OCI-LY3 (cell line): ENCODE measurements around the gene SPOCK1.

Experiments used
- H2AFZ ChIP-seq: fragments of 200-600, 300-600 bp; shearing (Covaris generic); 2 replicates; pipeline ENCODE4 v1.6.0; 2014; ENCODE audit warnings: antibody characterized with exemption, low read depth, low read length
- H3K27ac ChIP-seq: fragments of 200-600, 300-600 bp; sonication (generic); 2 replicates; pipeline ENCODE4 v1.5.1; 2014; ENCODE audit warnings: mild to moderate bottlenecking, low read length, moderate library complexity, mixed read lengths
- H3K27me3 ChIP-seq: fragments of 200-600, 300-600 bp; sonication (generic); 2 replicates; pipeline ENCODE4 v1.6.1; 2014; ENCODE audit warnings: low read depth, low read length, mixed read lengths
- H3K36me3 ChIP-seq: fragments of 200-600, 300-600 bp; sonication (generic); replicated peaks from 2 replicates; pipeline ENCODE3; 2014; ENCODE audit warnings: low read depth, low read length, mixed read lengths
- H3K4me1 ChIP-seq: fragments of 300-600, 200-600 bp; sonication (generic); 2 replicates; pipeline ENCODE4 v1.6.1; 2014; ENCODE audit warnings: low read length, mixed read lengths
- H3K4me2 ChIP-seq: fragments of 200-600, 300-600 bp; sonication (generic); 2 replicates; pipeline ENCODE4 v1.6.1; 2014; ENCODE audit warnings: low read length, mixed read lengths
- H3K4me3 ChIP-seq: fragments of 300-600, 200-600 bp; sonication (generic); 2 replicates; pipeline ENCODE4 v1.5.1; 2014; ENCODE audit warnings: antibody characterized with exemption, mild to moderate bottlenecking, low read length, moderate library complexity
- H3K79me2 ChIP-seq: fragments of 300-600, 200-600 bp; shearing (Covaris generic); 2 replicates; pipeline ENCODE4 v1.6.1; 2014; ENCODE audit warnings: mild to moderate bottlenecking, low read length, mixed read lengths
- H3K9ac ChIP-seq: fragments of 300-600, 200-600 bp; shearing (Covaris generic); 2 replicates; pipeline ENCODE4 v1.6.0; 2014; ENCODE audit warnings: mild to moderate bottlenecking, low read length, moderate library complexity
- H3K9me3 ChIP-seq: fragments of 200-600, 300-600 bp; shearing (Covaris generic); 2 replicates; pipeline ENCODE4 v1.6.1; 2014; ENCODE audit warnings: low read length, mixed read lengths; ENCODE audit not compliant: insufficient read depth
- H4K20me1 ChIP-seq: fragments of 200-600, 300-600 bp; sonication (generic); 2 replicates; pipeline ENCODE4 v1.6.1; 2016; ENCODE audit warnings: low read length, mixed read lengths; ENCODE audit not compliant: insufficient read depth
- EZH2phosphoT487 ChIP-seq: fragments of 200-600 bp; shearing (Covaris generic); IDR thresholded peaks from 2 replicates; pipeline ENCODE4 v1.6.1; 2018; ENCODE audit warnings: antibody characterized with exemption, mixed run types, low read depth
- TF ChIP-seq, protein P1 (sequence below): fragments of 200-600, 300-600 bp; sonication (generic); IDR thresholded peaks from 2 replicates; pipeline ENCODE4 v1.5.1; 2014; ENCODE audit warnings: antibody characterized with exemption, low read length, low read depth

The SPOCK1 gene

DNA sequence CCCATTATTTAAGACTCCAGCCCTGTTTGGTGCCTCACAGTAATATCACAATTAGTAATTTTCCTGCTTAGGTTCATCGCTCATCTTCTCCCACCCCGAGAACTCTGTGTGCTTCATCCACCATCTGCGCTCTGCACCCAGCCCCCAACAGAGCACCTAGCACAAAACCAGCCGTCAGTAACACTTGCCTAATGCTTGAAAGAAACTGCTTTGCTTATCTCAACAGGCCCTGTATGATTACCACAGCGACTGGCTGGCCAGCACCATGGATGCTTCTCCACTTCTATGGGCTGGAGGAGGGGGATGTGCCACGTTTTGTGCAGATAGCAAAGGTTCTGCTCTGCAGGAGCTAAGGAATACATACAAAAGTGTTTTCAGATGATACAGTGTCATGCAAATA lies 166.8 kb downstream of the SPOCK1 start:
- H3K4me2 ChIP-seq = no peak overlapping the region
- H3K27ac ChIP-seq = no peak overlapping the region
- H3K4me1 ChIP-seq = 0 out of 2 replicates have a peak, but pooled peaks cover 3% of the 10 kb centered on the region
- no peak overlapping the region for H2AFZ ChIP-seq
- H3K9ac ChIP-seq = no peak overlapping the region
- H3K36me3 ChIP-seq = no peaks in the 10 kb centered on the region
- H3K4me3 ChIP-seq = no peak overlapping the region
- H3K79me2 ChIP-seq = no peaks in the 10 kb centered on the region
- H3K27me3 ChIP-seq = no peaks in the 10 kb centered on the region
- no peaks in the 10 kb centered on the region for H3K9me3 ChIP-seq
- no peak for TF ChIP-seq EZH2phosphoT487
- no peaks in the 10 kb centered on the region for H4K20me1 ChIP-seq

DNA sequence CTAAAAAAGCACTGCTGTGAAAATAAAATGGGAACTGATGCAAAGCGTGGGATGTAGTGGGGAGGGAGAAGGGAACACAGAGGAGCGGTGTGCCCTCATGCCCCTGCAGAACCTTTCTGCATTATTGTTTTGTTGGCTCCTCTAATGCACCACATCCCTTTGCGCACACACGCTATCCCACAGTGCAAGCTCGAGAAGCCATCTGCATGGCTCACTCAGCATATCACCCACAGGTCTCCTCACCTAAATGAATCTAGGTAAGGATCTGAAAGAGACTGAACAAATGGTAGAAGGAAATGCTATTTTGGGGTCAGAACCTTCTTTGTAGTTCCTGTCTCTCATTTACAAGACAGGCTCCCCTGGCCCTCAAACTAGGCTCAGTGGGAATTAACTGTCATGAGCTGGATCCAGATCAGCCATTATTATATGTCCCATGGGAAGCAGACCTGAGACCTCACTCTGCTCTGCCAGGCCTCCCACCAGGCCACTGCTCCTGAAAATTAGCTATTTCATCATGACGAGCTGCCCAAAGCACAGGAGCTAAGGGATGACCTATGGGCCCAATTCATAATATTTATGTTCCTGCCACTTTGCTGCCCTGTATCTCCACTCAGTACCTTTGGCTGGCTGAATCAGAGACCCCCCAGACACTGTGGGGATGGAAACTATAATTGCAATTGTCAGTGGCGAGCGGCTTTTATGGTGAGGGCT lies 169.4 kb downstream of the SPOCK1 start:
- H2AFZ ChIP-seq = no peak overlapping the region
- no peak overlapping the region for H3K4me3 ChIP-seq
- no peaks in the 10 kb centered on the region for H3K79me2 ChIP-seq
- H4K20me1 ChIP-seq = no peaks in the 10 kb centered on the region
- no peaks in the 10 kb centered on the region for H3K9me3 ChIP-seq
- no peaks in the 10 kb centered on the region for H3K36me3 ChIP-seq
- no peak overlapping the region for H3K4me2 ChIP-seq
- H3K27me3 ChIP-seq = no peaks in the 10 kb centered on the region
- no peak overlapping the region for H3K9ac ChIP-seq
- no peak for TF ChIP-seq EZH2phosphoT487
- TF ChIP-seq, protein P1, sequence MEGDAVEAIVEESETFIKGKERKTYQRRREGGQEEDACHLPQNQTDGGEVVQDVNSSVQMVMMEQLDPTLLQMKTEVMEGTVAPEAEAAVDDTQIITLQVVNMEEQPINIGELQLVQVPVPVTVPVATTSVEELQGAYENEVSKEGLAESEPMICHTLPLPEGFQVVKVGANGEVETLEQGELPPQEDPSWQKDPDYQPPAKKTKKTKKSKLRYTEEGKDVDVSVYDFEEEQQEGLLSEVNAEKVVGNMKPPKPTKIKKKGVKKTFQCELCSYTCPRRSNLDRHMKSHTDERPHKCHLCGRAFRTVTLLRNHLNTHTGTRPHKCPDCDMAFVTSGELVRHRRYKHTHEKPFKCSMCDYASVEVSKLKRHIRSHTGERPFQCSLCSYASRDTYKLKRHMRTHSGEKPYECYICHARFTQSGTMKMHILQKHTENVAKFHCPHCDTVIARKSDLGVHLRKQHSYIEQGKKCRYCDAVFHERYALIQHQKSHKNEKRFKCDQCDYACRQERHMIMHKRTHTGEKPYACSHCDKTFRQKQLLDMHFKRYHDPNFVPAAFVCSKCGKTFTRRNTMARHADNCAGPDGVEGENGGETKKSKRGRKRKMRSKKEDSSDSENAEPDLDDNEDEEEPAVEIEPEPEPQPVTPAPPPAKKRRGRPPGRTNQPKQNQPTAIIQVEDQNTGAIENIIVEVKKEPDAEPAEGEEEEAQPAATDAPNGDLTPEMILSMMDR = no peak
- no peak overlapping the region for H3K27ac ChIP-seq
- 0 out of 2 replicates have a peak, but pooled peaks cover 3% of the 10 kb centered on the region for H3K4me1 ChIP-seq

DNA sequence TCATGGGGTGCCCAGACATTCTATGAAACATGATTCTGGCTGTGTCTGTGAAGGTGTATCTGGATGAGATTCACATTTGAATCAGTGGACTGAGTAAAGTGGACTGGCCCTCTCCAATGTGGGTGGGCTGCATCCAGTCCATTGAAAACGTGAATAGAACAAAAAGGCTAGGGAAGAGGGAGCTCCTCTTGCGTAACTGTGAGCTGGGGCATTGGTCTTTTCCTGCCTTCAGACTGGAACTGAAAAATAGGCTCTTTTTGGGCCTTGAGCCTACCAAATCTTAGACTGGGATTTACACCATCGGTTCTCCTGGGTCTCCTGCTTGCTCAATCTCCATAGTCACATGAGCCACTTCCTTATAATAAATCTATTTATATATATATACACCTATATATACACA lies 170.1 kb downstream of the SPOCK1 start:
- H3K27me3 ChIP-seq = no peaks in the 10 kb centered on the region
- no peaks in the 10 kb centered on the region for H3K36me3 ChIP-seq
- no peaks in the 10 kb centered on the region for H3K79me2 ChIP-seq
- 0 out of 2 replicates have a peak, but pooled peaks cover 3% of the 10 kb centered on the region for H3K4me1 ChIP-seq
- no peak overlapping the region for H3K27ac ChIP-seq
- H3K9ac ChIP-seq = no peak overlapping the region
- H3K9me3 ChIP-seq = no peaks in the 10 kb centered on the region
- TF ChIP-seq, protein P1 = no peak
- TF ChIP-seq EZH2phosphoT487 = no peak
- H3K4me3 ChIP-seq = no peak overlapping the region
- H4K20me1 ChIP-seq = no peaks in the 10 kb centered on the region
- H3K4me2 ChIP-seq = no peak overlapping the region
- no peak overlapping the region for H2AFZ ChIP-seq

DNA sequence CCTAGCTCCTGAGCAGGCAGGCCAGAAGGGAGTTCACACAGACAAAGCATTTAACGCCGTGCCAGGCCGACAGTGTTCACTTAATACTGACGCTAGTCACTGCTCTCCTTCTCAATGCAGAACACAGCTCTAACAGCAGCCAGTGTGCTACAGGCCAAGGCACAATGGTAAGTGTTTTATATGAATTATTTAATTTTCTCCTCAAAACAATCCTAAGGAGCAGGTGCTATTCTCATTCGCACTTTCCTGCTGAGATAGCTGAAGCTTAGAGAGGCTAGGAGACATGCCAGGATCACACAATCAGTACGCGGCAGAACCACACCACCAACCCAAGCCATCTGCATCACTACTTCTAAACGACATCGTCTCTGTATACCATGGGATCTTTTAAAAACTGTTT lies 170.7 kb downstream of the SPOCK1 start:
- Histone ChIP-seq H3K36me3 (no peaks in the 10 kb centered on the region), H3K9ac (no peak overlapping the region), H3K4me1 (0 out of 2 replicates have a peak, but pooled peaks cover 3% of the 10 kb centered on the region), H3K4me2 (no peak overlapping the region), H4K20me1 (no peaks in the 10 kb centered on the region), H3K79me2 (no peaks in the 10 kb centered on the region), H3K27ac (no peak overlapping the region), H2AFZ (no peak overlapping the region), H3K4me3 (no peak overlapping the region), H3K27me3 (no peaks in the 10 kb centered on the region), H3K9me3 (no peaks in the 10 kb centered on the region)
- TF ChIP-seq EZH2phosphoT487 = no peak
- TF ChIP-seq, protein P1 = no peak
